ENCODE measurements around the gene BBOX1.

The BBOX1 gene

DNA sequence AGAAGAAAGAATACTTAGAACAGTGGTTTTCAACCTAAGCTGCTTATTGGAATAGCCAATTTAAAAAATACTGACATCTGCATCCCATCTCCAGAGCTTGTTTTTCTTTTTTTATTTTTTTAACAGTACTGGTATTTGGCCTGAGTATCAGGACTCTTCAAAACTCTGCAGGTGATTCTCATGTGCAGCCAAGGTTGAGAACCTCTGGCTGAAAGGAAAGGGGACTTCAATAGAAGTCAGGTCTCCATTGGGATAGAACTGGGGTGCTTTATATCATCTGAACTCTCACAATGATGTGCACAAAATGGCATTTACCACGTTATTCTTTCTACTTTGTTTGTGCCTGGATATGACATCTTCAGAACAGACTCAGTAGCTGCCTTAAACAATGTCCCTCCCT is 55.3 kb downstream of the BBOX1 start:
- in situ Hi-C loops (cut with HindIII; ENCODE audit: low pct_ligation_motif_present, low sequenced_read_pairs) = no loop called here

DNA sequence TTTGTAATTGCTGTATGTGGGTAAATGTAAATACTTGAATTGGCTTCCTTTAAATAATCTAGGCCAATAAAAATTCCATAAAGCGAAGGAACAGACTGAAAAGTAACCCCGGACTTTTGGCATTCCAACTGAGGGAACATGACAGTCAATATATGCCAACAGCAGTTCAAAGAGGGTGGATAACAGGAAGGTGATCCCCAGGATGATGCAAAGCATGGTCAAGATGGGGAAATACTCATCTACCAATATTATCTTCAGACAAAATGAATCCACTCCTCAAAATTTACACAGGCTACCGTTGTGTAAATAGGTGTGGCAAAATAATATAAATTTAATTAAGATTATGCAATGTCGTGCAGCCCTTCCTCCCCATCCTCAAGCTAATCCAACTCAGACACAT is 56.9 kb downstream of the BBOX1 start:
- in situ Hi-C loops (cut with HindIII; ENCODE audit: low pct_ligation_motif_present, low sequenced_read_pairs) = no loop called here
- TF ChIP-seq, protein P1, sequence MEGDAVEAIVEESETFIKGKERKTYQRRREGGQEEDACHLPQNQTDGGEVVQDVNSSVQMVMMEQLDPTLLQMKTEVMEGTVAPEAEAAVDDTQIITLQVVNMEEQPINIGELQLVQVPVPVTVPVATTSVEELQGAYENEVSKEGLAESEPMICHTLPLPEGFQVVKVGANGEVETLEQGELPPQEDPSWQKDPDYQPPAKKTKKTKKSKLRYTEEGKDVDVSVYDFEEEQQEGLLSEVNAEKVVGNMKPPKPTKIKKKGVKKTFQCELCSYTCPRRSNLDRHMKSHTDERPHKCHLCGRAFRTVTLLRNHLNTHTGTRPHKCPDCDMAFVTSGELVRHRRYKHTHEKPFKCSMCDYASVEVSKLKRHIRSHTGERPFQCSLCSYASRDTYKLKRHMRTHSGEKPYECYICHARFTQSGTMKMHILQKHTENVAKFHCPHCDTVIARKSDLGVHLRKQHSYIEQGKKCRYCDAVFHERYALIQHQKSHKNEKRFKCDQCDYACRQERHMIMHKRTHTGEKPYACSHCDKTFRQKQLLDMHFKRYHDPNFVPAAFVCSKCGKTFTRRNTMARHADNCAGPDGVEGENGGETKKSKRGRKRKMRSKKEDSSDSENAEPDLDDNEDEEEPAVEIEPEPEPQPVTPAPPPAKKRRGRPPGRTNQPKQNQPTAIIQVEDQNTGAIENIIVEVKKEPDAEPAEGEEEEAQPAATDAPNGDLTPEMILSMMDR (IDR thresholded peaks at IDR 0.05; ENCODE audit: low read depth, low read length, missing control alignments) = no peak
- H3K4me3 ChIP-seq (ENCODE audit: low read depth, low read length) = no peak overlapping the region
- H3K27ac ChIP-seq = no peak overlapping the region
- no peak for DNase-seq
- H3K36me3 ChIP-seq (replicated peaks) = no peaks in the 10 kb centered on the region
- H3K27me3 ChIP-seq (replicated peaks) = no peaks in the 10 kb centered on the region

More for the DNA sequence above, 55.3 kb downstream of the BBOX1 start:
- no peak overlapping the region for H3K27ac ChIP-seq
- DNase-seq = no peak
- H3K27me3 ChIP-seq (replicated peaks) = no peaks in the 10 kb centered on the region
- no peak overlapping the region for H3K4me3 ChIP-seq (ENCODE audit: low read depth, low read length)
- H3K36me3 ChIP-seq (replicated peaks) = no peaks in the 10 kb centered on the region
- TF ChIP-seq, protein P1 (IDR thresholded peaks at IDR 0.05; ENCODE audit: low read depth, low read length, missing control alignments) = no peak

DNA sequence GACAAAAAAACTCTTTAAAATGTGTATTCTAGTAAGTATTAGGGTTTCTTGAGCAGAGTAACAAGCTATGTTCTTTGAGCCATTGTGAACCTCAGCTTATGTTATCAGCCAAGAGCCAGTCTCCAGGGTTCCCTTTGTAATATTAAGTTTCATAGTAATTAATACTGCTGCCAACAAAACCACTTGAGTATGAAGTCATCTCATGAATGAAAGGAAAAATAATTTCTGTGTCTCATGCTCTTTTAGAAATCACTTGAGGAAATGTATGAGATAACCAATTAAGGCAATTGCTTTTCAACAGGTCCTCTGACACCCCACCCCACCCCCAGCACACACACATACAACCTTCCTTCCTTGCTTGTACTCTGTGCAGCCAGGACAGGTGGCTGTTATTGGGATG is 59.9 kb downstream of the BBOX1 start:
- no peak overlapping the region for H3K27ac ChIP-seq
- no peaks in the 10 kb centered on the region for H3K27me3 ChIP-seq (replicated peaks)
- H3K4me3 ChIP-seq (ENCODE audit: low read depth, low read length) = no peak overlapping the region
- no peak for DNase-seq
- H3K36me3 ChIP-seq (replicated peaks) = no peaks in the 10 kb centered on the region
- in situ Hi-C loops (cut with HindIII; ENCODE audit: low pct_ligation_motif_present, low sequenced_read_pairs) = no loop called here
- TF ChIP-seq, protein P1 (IDR thresholded peaks at IDR 0.05; ENCODE audit: low read depth, low read length, missing control alignments) = no peak

DNA sequence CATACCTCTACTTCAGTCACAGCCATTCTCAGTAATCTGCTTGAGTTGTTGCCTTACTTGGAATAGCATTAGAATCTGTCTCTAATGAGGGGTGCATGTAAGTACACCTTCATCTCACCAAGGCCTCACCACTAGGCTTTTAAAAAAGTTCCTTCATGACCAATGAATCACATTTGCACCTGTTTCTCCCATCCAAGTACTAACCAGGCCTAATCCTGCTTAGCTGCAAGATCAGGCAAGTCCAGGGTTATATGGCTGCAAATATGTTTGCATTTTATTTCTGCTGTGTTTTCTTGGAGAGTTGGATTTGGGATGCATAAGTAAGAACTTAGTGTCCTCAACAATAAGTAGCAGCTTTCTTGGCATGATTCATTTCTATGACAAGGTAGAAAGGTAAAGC is 66.9 kb downstream of the BBOX1 start:
- H3K36me3 ChIP-seq (replicated peaks) = no peaks in the 10 kb centered on the region
- no peak for DNase-seq
- in situ Hi-C loops (cut with HindIII; ENCODE audit: low pct_ligation_motif_present, low sequenced_read_pairs) = no loop called here
- no peak overlapping the region for H3K27ac ChIP-seq
- TF ChIP-seq, protein P1 (IDR thresholded peaks at IDR 0.05; ENCODE audit: low read depth, low read length, missing control alignments) = no peak
- no peak overlapping the region for H3K4me3 ChIP-seq (ENCODE audit: low read depth, low read length)
- H3K27me3 ChIP-seq (replicated peaks) = no peaks in the 10 kb centered on the region

DNA sequence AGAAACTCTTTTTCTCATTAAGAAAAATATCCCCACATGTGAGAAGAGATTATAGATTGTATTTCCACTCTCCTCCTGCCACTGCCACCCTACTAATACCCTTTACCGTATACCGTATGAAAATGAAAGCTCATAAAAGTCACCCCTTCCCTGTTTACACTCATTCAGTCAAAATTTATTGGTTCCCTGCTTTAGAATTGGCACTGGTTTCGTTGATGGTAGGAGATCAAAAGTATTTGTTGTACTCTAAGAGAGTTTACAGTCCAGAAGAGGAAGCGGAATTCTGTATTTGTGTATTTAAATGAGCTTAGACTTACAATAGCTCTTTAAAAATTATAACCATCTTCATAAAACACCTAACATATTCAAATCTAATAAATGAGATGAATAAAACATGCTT is 68.2 kb downstream of the BBOX1 start:
- TF ChIP-seq, protein P1 (IDR thresholded peaks at IDR 0.05; ENCODE audit: low read depth, low read length, missing control alignments) = no peak
- no peak overlapping the region for H3K27ac ChIP-seq
- no peak overlapping the region for H3K4me3 ChIP-seq (ENCODE audit: low read depth, low read length)
- DNase-seq = no peak
- H3K36me3 ChIP-seq (replicated peaks) = no peaks in the 10 kb centered on the region
- H3K27me3 ChIP-seq (replicated peaks) = no peaks in the 10 kb centered on the region
- in situ Hi-C loops (cut with HindIII; ENCODE audit: low pct_ligation_motif_present, low sequenced_read_pairs) = no loop called here

DNA sequence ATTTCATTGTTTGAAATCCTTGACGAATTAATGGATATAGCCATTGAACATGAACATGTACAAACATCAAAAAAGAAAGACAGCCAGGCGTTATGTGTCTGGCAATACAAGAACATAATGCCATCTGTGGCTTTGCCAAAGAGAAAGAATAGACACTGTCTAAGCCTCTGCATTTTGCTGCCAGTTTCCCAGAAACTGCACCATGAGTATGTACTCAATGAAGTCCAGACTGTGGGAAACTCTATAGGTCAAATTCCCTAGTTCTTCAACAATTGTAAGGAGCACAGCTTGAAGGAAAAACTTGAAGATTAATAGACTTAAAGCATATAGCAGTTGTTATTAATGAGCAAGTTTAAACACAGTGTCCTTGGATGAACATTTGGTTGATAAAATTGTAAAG is 71.3 kb downstream of the BBOX1 start:
- Histone ChIP-seq H3K36me3 (replicated peaks) (no peaks in the 10 kb centered on the region), H3K4me3 (ENCODE audit: low read depth, low read length) (no peak overlapping the region), H3K27me3 (replicated peaks) (no peaks in the 10 kb centered on the region), H3K27ac (no peak overlapping the region)
- in situ Hi-C loops (cut with HindIII; ENCODE audit: low pct_ligation_motif_present, low sequenced_read_pairs) = no loop called here
- TF ChIP-seq, protein P1 (IDR thresholded peaks at IDR 0.05; ENCODE audit: low read depth, low read length, missing control alignments) = no peak
- no peak for DNase-seq
